ENCODE measurements around the gene ADAMTSL1.
"Not testable (repeated sequence)": the region's sequence is repeated elsewhere in the genome, so short reads cannot be mapped to it uniquely, and the experiment has no call there.

Gene ADAMTSL1

DNA sequence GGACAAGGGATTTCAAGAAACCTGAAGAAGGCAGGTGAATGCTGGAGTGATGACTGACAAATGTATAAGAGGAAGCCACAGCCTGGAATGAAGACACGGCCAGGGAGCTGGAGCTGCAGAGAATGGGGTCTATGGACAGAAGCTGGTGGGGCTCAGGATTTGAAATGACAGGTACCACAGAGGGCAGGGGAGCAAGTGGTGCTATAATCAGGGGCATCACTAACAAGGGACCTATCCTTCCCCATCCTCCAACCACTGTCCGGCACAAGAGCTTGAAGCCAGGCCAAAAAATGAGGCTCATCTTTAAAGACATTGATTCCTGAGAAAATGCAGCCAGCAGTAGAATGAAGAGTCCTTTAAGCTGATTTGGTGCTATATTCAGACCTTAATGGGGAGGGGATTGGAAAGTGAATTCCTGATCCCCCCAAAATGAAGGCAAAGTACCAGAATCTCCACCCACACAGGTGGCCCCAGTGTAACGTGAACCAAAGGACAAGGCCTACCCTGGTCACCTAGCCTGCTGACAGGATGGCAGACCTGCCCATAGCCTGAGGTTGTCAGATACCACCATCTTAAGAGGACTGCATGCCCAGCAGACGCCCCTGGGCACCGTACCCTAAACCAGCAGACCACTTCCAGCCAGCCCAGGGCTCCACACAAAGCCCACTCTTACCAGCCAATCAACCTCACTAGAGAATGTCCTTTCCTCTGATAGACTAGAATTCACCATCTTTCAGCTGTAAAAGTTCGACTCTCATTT is 449.9 kb downstream of the ADAMTSL1 start:
- H3K27ac Mint-ChIP-seq: no peak overlapping the region

DNA sequence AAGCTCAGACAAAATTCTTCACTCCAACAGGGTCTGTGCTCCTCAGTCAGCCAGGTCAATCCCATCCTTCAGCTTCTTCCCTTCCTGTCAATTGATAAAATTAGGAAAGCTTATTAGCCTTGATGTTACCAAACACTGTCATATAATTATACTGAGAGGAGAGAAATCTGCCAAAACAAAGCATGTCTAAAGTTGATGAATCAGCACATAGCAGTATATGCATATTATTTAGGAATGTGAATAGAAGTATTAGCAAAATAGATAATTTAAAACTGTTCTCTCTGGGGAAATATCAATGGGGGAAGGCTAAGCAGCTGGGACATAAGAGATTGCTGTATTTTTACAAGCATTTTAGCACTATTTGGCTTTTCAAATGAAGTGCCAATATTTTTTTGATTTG is 451.9 kb downstream of the ADAMTSL1 start:
- no peak overlapping the region for H3K4me3 Mint-ChIP-seq
- H3K36me3 Mint-ChIP-seq: no peaks in the 10 kb centered on the region
- no peaks in the 10 kb centered on the region for H3K4me1 Mint-ChIP-seq
- no peak overlapping the region for H3K27ac Mint-ChIP-seq
- no peaks in the 10 kb centered on the region for H3K27me3 Mint-ChIP-seq
- no peaks in the 10 kb centered on the region for H3K9me3 Mint-ChIP-seq

More for the DNA sequence above, 449.9 kb downstream of the ADAMTSL1 start:
- no peaks in the 10 kb centered on the region for H3K4me1 Mint-ChIP-seq
- H3K4me3 Mint-ChIP-seq: no peak overlapping the region
- no peaks in the 10 kb centered on the region for H3K27me3 Mint-ChIP-seq
- no peaks in the 10 kb centered on the region for H3K36me3 Mint-ChIP-seq
- no peaks in the 10 kb centered on the region for H3K9me3 Mint-ChIP-seq

DNA sequence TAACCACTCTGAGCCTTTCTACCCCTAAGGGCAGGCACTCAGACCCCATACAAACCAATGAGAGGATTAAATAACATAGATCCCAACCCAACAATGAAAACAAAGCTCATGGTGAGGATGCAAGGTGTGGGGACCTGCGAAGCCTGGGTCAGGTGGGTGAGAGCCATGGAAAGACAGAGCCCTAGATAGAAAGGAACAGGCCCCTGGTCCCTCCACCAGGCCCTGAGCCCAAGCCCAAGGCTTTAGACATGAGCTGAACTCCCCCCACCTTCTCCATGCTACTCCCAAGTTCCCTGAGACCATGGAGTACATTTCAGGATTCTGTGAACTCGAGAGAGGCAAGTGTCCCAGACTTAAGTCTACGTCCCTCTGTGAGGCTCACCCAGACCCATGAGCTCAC is 452.6 kb downstream of the ADAMTSL1 start:
- Mint-ChIP-seq H3K9me3 (no peaks in the 10 kb centered on the region), H3K27me3 (no peaks in the 10 kb centered on the region), H3K4me1 (no peaks in the 10 kb centered on the region), H3K27ac (no peak overlapping the region), H3K4me3 (no peak overlapping the region), H3K36me3 (no peaks in the 10 kb centered on the region)

DNA sequence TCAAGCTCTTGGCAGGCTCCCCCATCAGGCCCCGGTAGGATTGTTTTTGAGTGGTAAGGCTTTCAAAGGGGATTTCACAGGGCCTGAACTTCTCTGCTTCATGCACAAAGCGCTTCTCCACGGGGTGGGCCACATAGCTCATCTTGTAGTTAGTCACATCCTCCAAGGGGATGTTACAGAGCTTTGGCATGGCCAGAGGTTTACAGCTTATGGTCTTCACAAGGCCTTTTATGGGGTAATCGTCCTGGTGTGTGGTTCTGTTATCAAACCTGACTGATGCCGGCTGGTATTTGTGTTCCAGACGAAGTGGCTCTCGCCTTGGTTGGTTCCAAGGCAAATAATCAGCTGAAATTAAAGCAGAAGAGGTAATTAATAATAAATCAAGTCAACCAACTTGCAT is 454.8 kb downstream of the ADAMTSL1 start:
- no peaks in the 10 kb centered on the region for H3K36me3 Mint-ChIP-seq
- no peak overlapping the region for H3K4me3 Mint-ChIP-seq
- no peak overlapping the region for H3K27ac Mint-ChIP-seq

DNA sequence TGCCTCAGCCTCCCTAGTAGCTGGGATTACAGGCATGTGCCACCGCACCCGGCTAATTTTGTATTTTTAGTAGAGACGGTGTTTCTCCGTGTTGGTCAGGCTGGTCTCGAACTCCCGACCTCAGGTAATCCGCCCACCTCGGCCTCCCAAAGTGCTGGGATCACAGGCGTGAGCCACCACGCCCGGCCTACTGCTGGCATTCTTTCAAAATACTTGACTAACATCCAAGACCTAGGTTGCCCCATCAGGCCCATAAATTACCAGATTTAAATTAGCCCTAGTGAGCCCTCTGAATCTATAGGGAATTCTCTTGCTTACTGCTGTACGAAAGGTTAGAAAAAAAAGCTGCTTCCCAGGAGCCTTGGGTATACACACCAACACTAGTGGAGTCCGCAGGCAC is 456.7 kb downstream of the ADAMTSL1 start:
- not testable (repeated sequence) for H3K27me3 Mint-ChIP-seq, H3K27ac Mint-ChIP-seq, H3K4me3 Mint-ChIP-seq, H3K9me3 Mint-ChIP-seq, H3K36me3 Mint-ChIP-seq, H3K4me1 Mint-ChIP-seq

More for the DNA sequence above, 454.8 kb downstream of the ADAMTSL1 start:
- Mint-ChIP-seq H3K9me3 (no peaks in the 10 kb centered on the region), H3K27me3 (no peaks in the 10 kb centered on the region), H3K4me1 (no peaks in the 10 kb centered on the region)

DNA sequence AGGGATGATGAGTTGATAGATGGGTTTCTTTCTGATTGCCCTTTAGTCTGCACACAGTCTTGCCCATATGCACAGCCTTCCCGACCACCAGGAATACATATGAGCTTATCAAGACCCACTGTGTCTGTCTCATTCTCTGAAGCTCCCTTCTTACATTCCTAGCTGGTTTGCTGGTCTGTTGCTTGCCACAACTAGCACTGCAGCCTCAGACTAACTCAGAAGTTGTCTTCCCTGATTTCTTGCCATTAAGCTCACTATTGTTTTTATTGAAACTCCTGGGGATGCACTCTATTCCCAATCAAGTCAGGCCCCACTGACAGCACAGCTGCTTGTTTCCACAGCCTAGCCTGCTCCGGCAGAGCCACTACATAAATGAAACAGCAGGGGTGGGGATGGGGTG is 461.6 kb downstream of the ADAMTSL1 start:
- Mint-ChIP-seq H3K4me1 (no peaks in the 10 kb centered on the region), H3K27me3 (peaks cover 1% of the 10 kb centered on the region), H3K27ac (no peak overlapping the region), H3K4me3 (no peak overlapping the region), H3K36me3 (peaks cover 4% of the 10 kb centered on the region), H3K9me3 (peaks cover 7% of the 10 kb centered on the region)

DNA sequence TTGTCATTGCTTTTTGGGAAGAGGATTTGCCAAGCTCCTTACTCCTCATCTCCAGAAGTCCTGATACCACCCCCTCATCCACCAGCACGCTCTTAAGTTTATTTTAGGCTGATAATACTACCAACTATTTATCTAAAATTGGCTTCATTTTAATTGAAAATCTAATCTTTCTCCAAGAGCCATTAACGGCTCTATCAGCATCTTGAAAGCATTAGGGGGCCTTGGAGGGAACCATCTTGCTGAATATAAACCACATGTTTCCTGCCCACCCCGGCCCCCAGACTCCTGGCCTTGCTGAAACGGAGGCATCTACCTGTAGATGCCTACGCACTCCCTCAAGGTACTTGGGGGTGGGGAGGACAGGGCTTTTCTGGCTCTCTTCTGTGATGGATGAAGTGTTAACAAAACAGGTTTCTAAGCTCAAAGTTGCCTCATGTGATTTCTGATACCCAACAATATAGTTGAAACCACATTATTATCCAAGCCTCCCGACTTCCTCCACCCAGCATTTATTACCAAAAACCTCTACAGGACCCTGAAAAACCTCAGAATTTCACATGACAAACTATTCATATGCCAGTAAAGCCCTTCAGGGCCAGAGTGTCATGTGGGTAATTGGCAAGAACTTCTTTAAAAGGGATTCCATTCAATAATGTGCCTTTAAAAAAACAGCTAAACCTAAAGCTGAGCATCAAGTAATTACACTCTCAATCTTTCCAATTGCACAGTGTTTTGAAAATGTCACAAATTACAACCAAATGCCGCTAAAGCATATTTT is 462.3 kb downstream of the ADAMTSL1 start:
- Mint-ChIP-seq H3K27me3 (peaks cover 1% of the 10 kb centered on the region), H3K9me3 (peaks cover 7% of the 10 kb centered on the region), H3K27ac (no peak overlapping the region)

DNA sequence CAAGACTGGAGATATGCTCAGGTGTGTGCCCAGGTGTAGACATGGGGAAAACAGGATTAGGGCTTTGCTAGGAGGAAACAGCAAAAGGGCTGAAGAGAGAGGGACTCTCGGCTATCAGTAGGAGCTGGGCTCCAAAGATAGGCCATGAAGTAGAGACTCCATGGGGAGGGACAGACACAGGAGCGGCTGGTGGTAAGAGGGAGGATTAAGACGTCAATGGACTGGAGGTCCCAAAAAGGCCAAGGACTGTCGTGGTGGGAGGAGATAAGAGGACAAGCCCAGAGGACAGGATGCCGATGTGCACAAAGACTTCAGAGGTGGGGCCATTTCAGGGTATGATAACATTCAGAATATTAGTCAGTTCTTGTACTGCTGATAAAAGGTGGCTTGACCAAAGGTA is 466.0 kb downstream of the ADAMTSL1 start:
- no peaks in the 10 kb centered on the region for H3K4me1 Mint-ChIP-seq
- no peaks in the 10 kb centered on the region for H3K9me3 Mint-ChIP-seq
- H3K4me3 Mint-ChIP-seq: no peak overlapping the region
- H3K27ac Mint-ChIP-seq: no peak overlapping the region
- peaks cover 2% of the 10 kb centered on the region for H3K36me3 Mint-ChIP-seq
- peaks cover 1% of the 10 kb centered on the region for H3K27me3 Mint-ChIP-seq

More for the DNA sequence above, 462.3 kb downstream of the ADAMTSL1 start:
- H3K36me3 Mint-ChIP-seq: peaks cover 4% of the 10 kb centered on the region
- no peaks in the 10 kb centered on the region for H3K4me1 Mint-ChIP-seq
- no peak overlapping the region for H3K4me3 Mint-ChIP-seq

DNA sequence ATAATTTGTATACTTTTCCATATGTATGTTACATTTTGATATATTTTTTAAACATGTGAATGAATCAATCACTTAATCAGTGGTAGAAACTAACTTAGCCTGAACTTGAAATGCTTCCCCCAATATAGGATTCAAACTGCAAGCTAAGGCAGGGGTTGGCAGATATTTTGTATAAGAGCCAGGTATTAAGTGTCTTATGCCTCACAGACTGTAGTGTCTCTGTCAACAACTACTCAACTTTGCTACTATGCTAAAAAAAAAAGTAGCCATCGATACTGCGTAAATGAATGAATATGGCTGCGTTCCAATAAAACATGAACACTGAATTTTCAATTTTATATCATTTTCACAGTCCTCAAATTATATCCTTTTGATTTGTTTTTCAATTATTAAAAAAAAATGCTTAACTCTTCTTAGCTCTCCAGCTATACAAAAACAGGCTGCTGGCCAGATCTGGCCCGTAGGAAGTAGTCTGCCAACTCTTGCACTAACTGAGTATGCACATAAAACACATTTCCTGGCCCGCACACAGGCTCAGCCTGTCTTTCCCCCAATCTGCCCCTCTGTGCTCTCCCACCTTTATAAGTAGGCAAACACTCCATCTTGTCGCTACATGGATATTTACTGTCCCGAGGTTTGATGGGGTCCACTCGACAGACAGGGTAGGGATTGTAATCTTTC is 467.2 kb downstream of the ADAMTSL1 start:
- peaks cover 2% of the 10 kb centered on the region for H3K36me3 Mint-ChIP-seq
- no peaks in the 10 kb centered on the region for H3K9me3 Mint-ChIP-seq
- no peak overlapping the region for H3K27ac Mint-ChIP-seq
- H3K27me3 Mint-ChIP-seq: peaks cover 1% of the 10 kb centered on the region
- H3K4me1 Mint-ChIP-seq: no peaks in the 10 kb centered on the region
- no peak overlapping the region for H3K4me3 Mint-ChIP-seq

DNA sequence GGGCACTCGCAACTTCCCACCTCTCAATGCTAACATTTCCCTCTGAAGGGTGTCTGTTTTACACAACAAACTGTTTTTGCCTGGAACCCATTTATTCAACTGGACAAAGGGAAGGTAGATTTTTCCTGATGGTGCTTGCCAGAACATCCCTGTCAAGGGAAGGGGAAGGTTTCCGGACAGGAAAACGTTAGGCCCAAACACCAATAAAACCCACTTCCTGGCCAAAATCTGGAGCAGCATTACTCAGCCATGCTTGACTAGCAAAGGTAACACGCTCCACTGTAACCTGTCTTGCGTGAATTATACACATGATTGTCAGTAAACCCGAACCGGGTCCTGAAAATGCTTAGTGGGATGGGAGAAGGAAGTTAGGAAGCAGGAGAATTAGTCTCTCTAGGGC is 468.8 kb downstream of the ADAMTSL1 start:
- no peak overlapping the region for H3K27ac Mint-ChIP-seq
- no peaks in the 10 kb centered on the region for H3K4me1 Mint-ChIP-seq
- H3K27me3 Mint-ChIP-seq: peaks cover 1% of the 10 kb centered on the region
- peaks cover 2% of the 10 kb centered on the region for H3K36me3 Mint-ChIP-seq
- H3K9me3 Mint-ChIP-seq: no peaks in the 10 kb centered on the region
- H3K4me3 Mint-ChIP-seq: no peak overlapping the region

DNA sequence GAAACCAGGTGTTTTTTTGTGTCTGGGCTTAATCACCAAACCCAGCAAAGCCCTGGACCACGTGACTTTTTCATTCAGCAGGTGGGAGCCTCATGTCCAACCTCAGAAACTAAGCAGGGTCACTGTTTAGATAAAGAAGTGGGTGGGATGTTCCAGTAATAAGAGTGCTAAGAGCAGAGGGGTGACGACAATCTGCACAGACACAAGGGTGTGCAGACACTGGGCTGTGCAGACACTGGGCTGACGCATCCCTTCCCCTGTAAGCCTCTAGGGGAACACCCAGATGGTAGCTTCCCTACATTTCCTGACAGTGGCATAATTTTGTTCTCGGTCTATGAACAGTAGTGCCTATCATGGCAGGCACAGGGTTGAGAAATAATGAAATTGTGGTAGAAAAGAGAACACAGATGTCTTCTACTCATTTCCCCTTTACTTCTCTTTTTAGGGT is 474.0 kb downstream of the ADAMTSL1 start:
- no peak overlapping the region for H3K4me3 Mint-ChIP-seq
- H3K36me3 Mint-ChIP-seq: no peaks in the 10 kb centered on the region
- H3K27ac Mint-ChIP-seq: no peak overlapping the region
- H3K4me1 Mint-ChIP-seq: no peaks in the 10 kb centered on the region
- no peaks in the 10 kb centered on the region for H3K9me3 Mint-ChIP-seq
- H3K27me3 Mint-ChIP-seq: peaks cover 1% of the 10 kb centered on the region

DNA sequence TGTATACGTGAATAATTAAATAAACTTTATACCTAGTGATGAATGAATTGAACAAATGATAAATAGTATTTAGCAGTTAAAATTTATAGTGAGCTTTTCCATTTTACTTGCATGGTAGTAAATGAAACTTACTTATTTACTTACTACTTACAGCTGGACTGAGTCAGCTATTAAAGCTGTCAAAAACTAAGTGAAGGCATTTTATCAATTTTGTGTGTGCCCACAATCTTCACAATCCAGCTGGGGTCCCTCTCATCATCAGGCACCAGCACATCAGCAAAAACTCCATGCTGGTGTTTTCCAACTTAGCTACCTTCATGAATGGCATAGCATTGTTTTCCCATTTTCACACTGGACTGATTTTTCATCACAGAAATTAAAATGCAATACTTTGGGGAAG is 478.0 kb downstream of the ADAMTSL1 start:
- Mint-ChIP-seq H3K36me3 (no peaks in the 10 kb centered on the region), H3K27ac (no peak overlapping the region), H3K27me3 (no peaks in the 10 kb centered on the region), H3K9me3 (no peaks in the 10 kb centered on the region), H3K4me3 (no peak overlapping the region), H3K4me1 (no peaks in the 10 kb centered on the region)

DNA sequence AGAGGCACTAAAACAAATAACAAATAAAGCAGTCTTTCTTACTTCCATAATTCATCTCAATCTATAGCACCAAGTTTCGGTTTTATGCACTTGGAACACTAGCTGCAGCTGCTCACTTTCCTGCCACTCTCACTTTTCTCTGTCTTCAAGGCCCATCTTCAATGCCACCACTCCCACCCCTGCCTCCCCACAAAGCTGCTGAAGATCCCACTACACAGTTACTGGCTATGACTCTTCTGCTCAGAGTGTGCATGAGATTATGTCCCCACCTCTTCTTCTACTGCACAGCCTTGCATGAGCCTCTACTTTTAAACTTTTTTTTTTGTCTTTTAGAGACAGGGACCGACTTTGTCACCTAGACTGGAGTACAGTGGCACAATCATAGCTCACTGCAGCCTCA is 481.7 kb downstream of the ADAMTSL1 start:
- Mint-ChIP-seq H3K27ac (no peak overlapping the region), H3K27me3 (no peaks in the 10 kb centered on the region), H3K4me3 (no peak overlapping the region), H3K36me3 (peaks cover 2% of the 10 kb centered on the region), H3K9me3 (peaks cover 10% of the 10 kb centered on the region), H3K4me1 (no peaks in the 10 kb centered on the region)

Measured in activated naive CD4-positive, alpha-beta T cell treated with anti-CD3 and anti-CD28 coated beads, Interleukin-2, amount 50 U/mL, for 24 hours (primary cell).